GM12873 (cell line): ENCODE data around the gene ZNHIT2.

Experiments
- TF ChIP-seq, protein P1 (sequence below): IDR thresholded peaks from 2 replicates; pipeline ENCODE4 v1.5.1; 2012; ENCODE audit warnings: low read depth, mild to moderate bottlenecking, moderate library complexity, low read length, control low read depth; ENCODE audit not compliant: insufficient read depth; ENCODE audit errors: missing control alignments

ZNHIT2 gene

DNA sequence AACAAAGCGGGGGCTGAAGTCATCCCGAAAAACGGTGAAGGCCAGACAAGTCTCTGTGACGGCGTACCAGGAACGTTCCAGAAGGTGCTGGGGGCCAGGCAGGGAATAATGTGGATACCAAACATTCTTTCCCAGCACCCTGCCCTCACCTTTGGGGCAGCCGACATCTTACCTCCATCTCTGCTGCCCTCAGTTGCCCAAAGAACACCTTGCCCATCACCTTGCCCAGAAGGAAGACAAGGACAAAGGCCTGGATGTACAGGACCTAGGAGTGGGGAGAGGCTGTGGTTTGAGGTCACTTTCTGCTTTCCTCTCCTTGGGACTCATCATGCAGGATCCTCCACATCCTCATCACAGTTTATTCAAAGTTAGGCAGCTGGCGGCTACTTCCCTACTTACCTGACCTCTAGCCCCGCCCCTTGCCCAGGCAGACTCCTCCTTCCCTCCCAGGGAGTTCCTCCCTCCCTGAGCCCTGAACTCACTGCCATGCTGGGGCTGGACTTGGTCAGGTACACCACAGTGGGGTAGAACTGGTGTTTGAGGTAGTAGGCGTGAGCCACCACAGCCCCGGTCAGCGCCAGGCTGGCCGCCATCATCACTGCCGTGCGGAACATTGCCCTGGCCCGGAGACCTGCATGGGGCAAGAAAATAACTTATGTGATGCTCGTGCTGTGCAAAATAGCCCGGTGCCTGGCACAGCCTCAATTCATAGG, 15.6 kb upstream of the ZNHIT2 start:
- TF ChIP-seq, protein P1, sequence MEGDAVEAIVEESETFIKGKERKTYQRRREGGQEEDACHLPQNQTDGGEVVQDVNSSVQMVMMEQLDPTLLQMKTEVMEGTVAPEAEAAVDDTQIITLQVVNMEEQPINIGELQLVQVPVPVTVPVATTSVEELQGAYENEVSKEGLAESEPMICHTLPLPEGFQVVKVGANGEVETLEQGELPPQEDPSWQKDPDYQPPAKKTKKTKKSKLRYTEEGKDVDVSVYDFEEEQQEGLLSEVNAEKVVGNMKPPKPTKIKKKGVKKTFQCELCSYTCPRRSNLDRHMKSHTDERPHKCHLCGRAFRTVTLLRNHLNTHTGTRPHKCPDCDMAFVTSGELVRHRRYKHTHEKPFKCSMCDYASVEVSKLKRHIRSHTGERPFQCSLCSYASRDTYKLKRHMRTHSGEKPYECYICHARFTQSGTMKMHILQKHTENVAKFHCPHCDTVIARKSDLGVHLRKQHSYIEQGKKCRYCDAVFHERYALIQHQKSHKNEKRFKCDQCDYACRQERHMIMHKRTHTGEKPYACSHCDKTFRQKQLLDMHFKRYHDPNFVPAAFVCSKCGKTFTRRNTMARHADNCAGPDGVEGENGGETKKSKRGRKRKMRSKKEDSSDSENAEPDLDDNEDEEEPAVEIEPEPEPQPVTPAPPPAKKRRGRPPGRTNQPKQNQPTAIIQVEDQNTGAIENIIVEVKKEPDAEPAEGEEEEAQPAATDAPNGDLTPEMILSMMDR: no peak

DNA sequence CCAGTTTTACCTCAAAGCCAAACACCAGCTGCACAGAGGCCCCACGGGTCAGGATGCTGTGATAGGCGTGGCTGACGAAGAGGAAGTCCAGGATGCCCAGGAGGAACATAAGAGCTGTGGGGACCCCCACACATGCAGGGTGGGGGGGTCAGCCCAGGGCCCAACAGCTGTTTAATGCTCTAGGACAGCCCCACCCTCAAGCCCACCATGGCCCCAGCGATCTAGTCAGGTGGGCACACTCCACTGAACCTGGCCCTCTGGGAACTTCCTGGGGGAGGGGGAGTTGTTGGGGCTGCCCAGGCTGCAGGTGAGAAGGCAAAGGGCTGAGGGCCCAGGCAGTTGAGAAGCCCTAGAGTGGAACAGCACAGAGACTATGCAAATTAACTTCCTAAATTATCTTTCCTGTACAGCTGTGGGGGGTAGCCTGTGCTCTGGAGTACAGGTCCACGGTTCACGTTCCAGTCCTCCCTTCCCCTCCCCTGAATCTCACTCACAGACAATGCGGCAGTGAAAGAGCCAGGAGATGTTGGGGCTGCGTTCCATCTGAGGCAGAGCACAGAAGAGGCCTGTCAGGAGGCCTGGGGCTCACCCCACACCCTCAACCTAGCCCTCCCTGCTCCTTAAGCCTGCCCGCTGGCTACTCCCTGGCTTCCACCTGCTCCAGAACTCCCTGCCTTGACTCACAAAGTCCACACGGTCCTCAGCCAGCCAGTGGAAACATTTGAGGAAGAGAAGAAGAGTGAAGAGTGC, 14.9 kb upstream of the ZNHIT2 start:
- TF ChIP-seq, protein P1: no peak

DNA sequence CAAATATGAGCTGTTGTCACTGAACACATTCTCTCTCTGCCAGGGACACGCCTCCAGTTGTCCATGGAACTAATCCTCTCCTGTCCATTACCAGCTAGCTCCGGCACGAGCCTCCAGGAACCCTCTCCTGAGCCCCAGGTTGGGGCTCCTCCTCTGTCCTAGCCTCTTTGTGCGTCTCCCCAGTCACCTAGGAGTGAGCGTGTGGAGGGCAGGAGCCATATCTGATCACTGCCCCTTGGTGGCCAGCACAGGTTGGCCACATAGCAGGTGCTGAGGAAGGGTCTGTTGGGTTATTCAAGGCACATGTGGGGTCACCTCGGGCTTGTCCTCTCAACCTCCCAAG, 14.4 kb upstream of the ZNHIT2 start:
- TF ChIP-seq, protein P1: no peak

DNA sequence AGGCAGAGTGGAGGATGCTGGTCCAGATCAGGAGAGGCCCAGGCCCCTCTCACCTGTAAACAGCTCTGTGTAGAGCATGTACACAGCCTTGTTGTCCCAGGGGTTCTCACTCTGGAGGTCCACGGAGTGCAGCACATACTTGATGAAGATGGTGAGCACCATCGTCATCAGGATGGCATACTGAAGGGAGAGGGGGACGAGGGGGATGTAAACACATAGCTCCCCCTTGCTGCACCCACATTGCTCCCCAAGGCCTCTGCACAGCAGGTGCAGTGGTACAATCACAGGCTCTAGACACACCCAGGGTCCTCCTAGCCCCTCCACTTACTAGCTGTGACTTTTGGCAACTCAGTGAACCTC, 13.9 kb upstream of the ZNHIT2 start:
- TF ChIP-seq, protein P1: no peak

DNA sequence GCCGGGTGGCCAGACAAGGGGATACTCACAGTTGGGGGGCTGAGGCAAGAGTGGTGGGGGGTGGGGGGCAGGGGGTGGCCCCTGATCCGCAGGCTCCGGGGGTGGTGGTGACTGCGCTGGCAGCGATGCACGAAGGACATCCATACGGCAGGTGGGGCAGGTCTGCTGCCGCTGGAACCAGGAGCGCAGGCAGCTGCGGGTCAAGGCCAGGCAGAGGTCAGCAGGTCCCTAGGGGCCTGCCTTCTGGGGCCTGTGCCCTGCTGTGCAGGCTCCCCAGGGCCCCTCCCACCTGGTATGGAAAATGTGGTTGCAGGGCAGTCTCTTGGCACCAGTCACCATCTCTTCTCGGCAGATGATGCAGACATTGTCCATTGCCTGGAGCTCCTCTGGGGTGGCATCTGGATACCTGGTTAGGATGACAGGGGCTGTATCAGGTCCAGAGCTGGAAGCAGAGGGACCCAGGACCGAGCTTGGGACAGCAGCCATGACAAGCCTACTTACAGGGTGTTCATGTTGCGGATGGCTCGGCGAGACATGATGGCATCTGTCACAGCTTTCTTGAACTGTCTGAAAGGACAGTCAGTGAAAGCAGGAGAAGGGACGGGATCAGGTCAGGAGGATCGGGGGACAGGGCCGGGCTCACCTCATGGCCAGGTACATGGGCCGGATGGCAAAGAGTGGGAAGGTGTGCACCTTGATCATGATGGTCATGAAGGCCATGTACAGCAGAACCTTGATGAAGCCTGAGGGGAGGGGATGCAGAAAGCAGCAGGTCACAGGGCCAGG, 13.3 kb upstream of the ZNHIT2 start:
- TF ChIP-seq, protein P1: no peak

DNA sequence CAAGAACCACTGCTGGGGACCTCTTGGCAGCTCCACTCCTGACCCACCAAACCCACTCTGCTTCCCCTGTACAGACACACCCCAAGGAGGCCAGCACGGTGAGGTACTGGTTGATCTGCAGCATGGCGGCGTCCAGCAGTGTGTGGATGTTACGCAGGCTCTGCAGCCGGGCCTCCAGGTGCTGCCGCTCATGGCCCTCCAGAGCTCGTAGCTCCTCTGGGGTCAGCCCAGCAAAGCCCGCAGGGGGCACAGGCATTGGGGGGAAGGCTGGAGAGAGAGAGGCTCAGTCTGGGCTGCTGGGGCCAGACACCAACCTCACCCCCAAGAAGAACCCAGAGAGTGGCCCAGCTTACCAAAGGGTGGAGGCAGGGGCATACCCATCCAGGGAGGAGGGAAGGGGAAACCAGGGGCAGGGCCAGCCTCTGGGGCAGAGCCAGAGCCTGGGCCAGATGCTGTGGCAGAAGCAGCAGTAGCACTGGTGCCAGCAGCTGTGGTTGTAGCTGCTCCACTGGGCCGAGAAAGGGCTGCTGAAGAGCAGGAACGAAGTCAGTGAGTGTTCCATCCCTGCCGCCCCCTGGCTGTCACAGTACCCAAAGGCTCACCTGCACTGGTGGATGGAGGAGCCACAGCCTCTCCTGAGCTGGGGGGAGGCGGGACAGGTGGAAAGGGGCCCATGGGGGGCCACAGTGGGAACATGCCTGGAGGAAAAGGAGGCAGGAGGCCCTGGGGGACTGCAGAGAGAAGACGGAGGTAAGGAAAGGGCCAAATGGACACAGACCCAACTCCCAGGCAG, 12.3 kb upstream of the ZNHIT2 start:
- TF ChIP-seq, protein P1: peak; percentile 8
